Measurements from ENCODE around the gene CEACAM8. TPM values are rescaled to one million over a fixed set of nuclear protein-coding genes. Genes with fewer than 3 reads are reported as not detected.
"Not testable (repeated sequence)": the region's sequence is repeated elsewhere in the genome, so short reads cannot be mapped to it uniquely, and the experiment has no call there.

CEACAM8 gene
- total RNA-seq, 1 experiment from 2014 or later: 0.61 TPM

- DNase-seq (ENCODE audit: low spot score): no peak
- in situ Hi-C loops (cut with HindIII; ENCODE audit: low sequenced_read_pairs): loop anchor here (25.0 kb wide), 1 partner anchor 147 kb away; the partner anchor contains the start of genes CXCL17 and LIPE
Observed at GRCh38 chr19:42584466-42584865, 10.3 kb downstream of the CEACAM8 start.

GRCh38 chr19:42577016-42577415, 17.7 kb downstream of the CEACAM8 start:
- DNase-seq (ENCODE audit: low spot score): no peak
- in situ Hi-C loops (cut with HindIII; ENCODE audit: low sequenced_read_pairs): loop anchor here (25.0 kb wide), 1 partner anchor 140 kb away; the partner anchor contains the start of genes CXCL17 and LIPE

GRCh38 chr19:42576241-42576640, 18.5 kb downstream of the CEACAM8 start:
- in situ Hi-C loops (cut with HindIII; ENCODE audit: low sequenced_read_pairs): loop anchor here (25.0 kb wide), 1 partner anchor 139 kb away; the partner anchor contains the start of genes CXCL17 and LIPE
- no peak for DNase-seq (ENCODE audit: low spot score)

- in situ Hi-C loops (cut with HindIII; ENCODE audit: low sequenced_read_pairs): no loop called here
- DNase-seq (ENCODE audit: low spot score): no peak
Observed at GRCh38 chr19:42573642-42574041, 21.1 kb downstream of the CEACAM8 start.

- no peak for DNase-seq (ENCODE audit: low spot score)
- in situ Hi-C loops (cut with HindIII; ENCODE audit: low sequenced_read_pairs): no loop called here
Observed at GRCh38 chr19:42571116-42571515, 23.6 kb downstream of the CEACAM8 start.

GRCh38 chr19:42569193-42569592, 25.5 kb downstream of the CEACAM8 start:
- in situ Hi-C loops (cut with HindIII; ENCODE audit: low sequenced_read_pairs): no loop called here
- no peak for DNase-seq (ENCODE audit: low spot score)

- no peak for DNase-seq (ENCODE audit: low spot score)
- in situ Hi-C loops (cut with HindIII; ENCODE audit: low sequenced_read_pairs): no loop called here
Observed at GRCh38 chr19:42568006-42568405, 26.7 kb downstream of the CEACAM8 start.

GRCh38 chr19:42567567-42567966, 27.2 kb downstream of the CEACAM8 start:
- in situ Hi-C loops (cut with HindIII; ENCODE audit: low sequenced_read_pairs): no loop called here
- DNase-seq (ENCODE audit: low spot score): no peak

GRCh38 chr19:42563352-42564210, 31.1 kb downstream of the CEACAM8 start:
- peak; percentile 86 for DNase-seq (ENCODE audit: low spot score)

GRCh38 chr19:42561512-42561911, 33.2 kb downstream of the CEACAM8 start:
- DNase-seq (ENCODE audit: low spot score): no peak
- in situ Hi-C loops (cut with HindIII; ENCODE audit: low sequenced_read_pairs): no loop called here

More at GRCh38 chr19:42563352-42564210, 31.1 kb downstream of the CEACAM8 start:
- in situ Hi-C loops (cut with HindIII; ENCODE audit: low sequenced_read_pairs): no loop called here

GRCh38 chr19:42560731-42561130, 34.0 kb downstream of the CEACAM8 start:
- in situ Hi-C loops (cut with HindIII; ENCODE audit: low sequenced_read_pairs): no loop called here
- no peak for DNase-seq (ENCODE audit: low spot score)

- in situ Hi-C loops (cut with HindIII; ENCODE audit: low sequenced_read_pairs): no loop called here
- no peak for DNase-seq (ENCODE audit: low spot score)
Observed at GRCh38 chr19:42558450-42559150, 36.1 kb downstream of the CEACAM8 start.

- in situ Hi-C loops (cut with HindIII; ENCODE audit: low sequenced_read_pairs): not testable (repeated sequence)
Observed at GRCh38 chr19:42557386-42557871, 37.3 kb downstream of the CEACAM8 start.

GRCh38 chr19:42555801-42556200, 38.9 kb downstream of the CEACAM8 start:
- DNase-seq (ENCODE audit: low spot score): no peak
- in situ Hi-C loops (cut with HindIII; ENCODE audit: low sequenced_read_pairs): no loop called here

More at GRCh38 chr19:42557386-42557871, 37.3 kb downstream of the CEACAM8 start:
- DNase-seq (ENCODE audit: low spot score): not testable (repeated sequence)

- in situ Hi-C loops (cut with HindIII; ENCODE audit: low sequenced_read_pairs): no loop called here
- DNase-seq (ENCODE audit: low spot score): no peak
Observed at GRCh38 chr19:42555317-42555716, 39.4 kb downstream of the CEACAM8 start.

- in situ Hi-C loops (cut with HindIII; ENCODE audit: low sequenced_read_pairs): no loop called here
- no peak for DNase-seq (ENCODE audit: low spot score)
Observed at GRCh38 chr19:42554046-42554575, 40.6 kb downstream of the CEACAM8 start.

GRCh38 chr19:42553292-42554045, 41.3 kb downstream of the CEACAM8 start:
- in situ Hi-C loops (cut with HindIII; ENCODE audit: low sequenced_read_pairs): no loop called here
- DNase-seq (ENCODE audit: low spot score): no peak

GRCh38 chr19:42552086-42553065, 42.3 kb downstream of the CEACAM8 start:
- in situ Hi-C loops (cut with HindIII; ENCODE audit: low sequenced_read_pairs): no loop called here
- DNase-seq (ENCODE audit: low spot score): no peak

Data from G401 (cell line).